NOMO-1 (cell line): ENCODE measurements around the gene BHLHA9.
"Not testable (repeated sequence)": the region's sequence is repeated elsewhere in the genome, so short reads cannot be mapped to it uniquely, and the experiment has no call there.

Source experiments
- DNase-seq, 2 experiments: peaks; one replicate each; lab custom pipeline; 2025; ENCODE audit not compliant: unreplicated experiment in 2 of 2; lab: John Stamatoyannopoulos, UW

BHLHA9 gene

DNA sequence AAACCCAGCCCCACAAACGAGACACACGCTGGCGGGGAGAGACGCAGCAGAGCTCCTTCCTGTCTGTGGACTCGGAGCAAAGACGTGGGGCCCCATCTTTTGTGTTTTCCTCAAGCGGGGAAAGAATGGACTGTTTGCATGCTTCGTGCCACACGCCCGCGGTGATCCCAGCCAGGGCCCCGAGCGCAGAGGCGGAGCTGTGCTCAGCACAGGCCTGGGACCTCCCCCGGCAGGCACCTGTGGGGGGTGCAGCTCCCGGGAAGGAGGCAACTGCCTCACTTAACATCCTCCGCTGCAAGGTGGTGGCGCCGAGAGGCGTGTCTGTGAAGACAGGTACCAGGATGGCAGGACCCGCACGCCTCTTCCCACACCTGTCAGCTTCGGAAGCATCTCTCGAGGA lies 28.4 kb downstream of the BHLHA9 start:
- DNase-seq, result no peak

DNA sequence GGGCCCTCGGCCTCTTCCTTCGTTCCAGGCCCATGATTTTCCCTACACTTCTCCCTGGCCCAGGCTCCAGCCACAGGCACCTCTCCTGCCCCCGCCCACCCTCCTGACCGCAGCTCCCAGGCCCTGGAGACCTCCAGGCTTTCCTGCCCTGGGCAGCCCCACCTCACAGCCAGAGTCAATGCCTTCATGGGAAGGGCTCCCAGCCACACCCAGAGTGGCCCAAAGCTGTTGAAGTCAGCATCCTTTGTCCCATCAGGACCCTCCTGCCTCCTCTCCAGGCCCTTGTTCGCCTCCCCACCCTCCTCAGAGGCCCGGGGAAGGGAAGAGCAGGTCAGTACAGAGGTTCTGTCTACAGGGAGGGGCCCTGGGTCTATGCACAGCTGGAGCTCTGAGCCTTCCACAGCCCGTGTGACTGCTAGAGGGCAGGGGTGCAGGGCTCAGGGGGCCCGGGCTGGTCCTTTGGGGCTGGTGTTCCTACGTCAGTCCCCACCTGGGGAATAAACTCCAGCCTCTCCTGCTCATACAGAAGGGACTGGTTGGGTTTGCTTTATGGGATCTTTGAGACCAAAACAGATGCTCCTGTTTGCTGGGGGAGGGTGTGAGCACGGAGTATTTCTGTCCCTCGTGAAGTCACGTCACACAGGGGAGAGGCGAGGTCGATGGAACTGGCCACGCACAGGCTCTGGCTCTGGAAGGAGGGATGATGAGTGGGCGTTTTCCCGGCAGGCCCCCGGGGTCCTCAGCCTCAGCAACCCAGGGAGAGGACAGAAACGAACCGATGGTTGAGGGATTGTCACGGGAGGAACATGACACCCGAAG lies 29.5 kb downstream of the BHLHA9 start:
- DNase-seq, result no peak

DNA sequence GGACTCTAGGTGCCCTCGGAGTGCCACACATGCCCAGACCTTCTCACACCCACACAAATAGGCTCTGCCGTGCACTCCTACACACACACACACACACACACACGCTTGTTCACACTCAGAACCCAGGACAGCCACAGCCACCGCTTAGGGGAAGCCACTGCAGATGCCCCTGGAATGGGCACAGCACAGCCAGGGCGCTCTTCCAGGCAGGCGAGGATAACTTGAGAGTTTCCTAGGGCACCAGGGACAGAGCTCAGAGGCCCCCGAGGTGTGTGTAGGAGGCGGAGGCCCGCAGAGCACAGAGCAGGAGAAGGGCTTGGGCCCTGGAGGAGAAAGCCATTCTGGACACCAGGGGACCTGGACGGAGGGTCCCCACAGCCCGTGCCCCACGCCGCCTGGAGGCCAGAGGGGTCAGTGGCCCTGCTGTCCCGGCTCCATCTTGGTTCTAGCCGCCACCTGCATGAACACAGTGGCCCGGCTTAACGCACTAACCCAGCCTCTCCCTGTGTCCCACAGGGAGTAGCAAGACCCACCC lies 30.2 kb downstream of the BHLHA9 start:
- DNase-seq, result no peak

DNA sequence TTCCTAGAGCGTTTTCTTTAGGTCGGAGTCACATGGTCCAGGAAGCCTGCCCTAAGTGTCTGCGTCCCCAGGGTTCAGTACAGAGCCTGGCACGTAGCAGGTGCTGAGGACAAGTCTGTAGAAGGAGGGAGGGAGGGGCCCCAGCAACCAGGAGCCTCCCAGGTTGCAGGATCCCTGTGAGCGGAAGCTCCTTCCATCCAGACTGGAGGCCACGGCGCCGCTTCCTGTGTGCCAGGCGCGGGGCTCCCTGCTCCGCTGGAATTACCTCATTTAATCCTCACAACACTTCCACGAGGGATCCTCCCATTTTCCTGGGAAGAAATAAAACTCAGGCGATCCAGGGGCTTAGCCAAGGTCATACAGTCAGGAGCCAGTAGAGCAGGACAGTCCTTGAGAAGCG lies 31.3 kb downstream of the BHLHA9 start:
- DNase-seq, result no peak

DNA sequence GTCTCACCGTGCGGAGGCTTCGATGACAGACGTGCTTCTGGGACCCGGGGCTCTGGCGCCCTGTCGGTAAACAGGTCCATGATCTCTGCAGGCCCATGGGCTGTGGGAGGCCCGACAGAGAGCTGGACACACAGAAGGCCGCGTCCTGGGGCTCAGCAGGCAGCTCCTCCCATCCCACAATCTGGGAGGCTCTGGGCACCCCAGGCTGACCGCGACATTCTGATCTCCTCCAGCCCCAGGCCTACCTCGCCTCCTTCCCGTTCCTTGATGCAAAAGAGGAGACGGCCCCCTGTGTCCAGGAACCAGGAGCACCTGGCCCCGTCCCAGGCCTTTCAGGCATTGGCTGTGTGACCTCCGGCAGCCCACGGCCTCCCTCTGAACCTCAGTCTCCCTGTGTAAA lies 32.5 kb downstream of the BHLHA9 start:
- no peak for DNase-seq

DNA sequence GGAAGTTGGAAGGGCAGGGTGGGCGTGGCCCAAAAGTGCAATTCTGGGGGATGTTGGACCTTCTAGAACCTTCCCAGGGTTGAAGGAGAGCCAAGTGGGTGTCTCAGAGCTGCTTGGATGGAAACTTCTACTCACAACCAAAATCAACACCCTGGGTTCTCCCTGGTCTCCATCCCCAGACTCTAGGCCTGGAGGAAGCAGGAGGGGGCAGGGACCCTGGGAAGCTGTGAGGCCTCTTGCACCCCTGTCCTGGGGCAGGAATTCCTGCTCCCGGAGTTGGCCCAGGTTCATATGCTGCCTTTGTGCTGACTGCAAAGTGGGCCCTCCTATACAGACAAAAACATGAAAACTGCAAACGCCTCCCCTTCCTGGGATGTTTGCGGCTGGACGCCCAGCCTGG lies 34.3 kb downstream of the BHLHA9 start:
- no peak for DNase-seq

DNA sequence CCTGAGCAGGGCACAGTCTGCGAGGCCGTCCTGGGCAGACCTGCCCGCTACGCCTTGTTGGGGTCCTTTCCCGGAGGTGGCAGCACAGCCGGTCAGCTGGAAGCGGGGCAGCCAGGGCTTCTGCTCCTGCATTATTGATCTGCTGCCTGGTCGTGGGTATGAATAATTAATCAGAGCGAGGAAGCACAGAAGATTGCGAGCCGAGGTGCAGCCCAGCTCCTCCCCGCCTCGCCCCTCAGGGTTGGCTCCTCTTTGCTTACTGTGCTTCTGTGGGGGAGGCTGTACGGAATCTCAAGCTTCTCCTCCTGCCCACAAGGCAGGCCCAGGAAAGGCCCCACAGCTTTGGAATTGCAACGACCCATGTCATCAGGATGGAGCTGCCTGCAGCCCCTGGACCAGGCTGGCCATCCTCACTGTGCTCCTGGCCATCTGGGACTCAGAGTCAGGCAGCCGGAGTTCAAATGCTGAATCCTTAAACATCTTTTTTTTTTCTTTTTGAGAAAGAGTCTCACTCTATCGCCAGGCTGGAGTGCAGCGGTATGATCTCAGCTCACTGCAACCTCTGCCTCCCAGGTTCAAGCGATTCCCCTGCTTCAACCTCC lies 34.8 kb downstream of the BHLHA9 start:
- DNase-seq, result no peak

DNA sequence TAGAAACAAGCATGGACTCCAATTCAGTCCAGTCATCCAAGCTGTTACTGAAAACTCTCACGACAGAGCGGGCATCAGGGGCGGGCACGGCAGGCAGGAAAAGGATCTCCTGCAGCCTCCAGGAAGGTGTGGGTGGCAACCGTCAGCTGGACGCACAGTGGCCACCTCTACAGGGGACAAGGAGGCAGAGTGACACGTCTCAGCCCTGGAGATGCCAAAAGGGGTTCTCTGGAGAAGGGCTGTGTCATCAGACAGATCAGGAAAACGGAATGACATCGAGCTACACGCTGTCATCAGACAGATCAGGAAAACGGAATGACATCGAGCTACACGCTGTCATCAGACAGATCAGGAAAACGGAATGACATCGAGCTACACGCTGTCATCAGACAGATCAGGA lies 37.6 kb downstream of the BHLHA9 start:
- not testable (repeated sequence) for DNase-seq

DNA sequence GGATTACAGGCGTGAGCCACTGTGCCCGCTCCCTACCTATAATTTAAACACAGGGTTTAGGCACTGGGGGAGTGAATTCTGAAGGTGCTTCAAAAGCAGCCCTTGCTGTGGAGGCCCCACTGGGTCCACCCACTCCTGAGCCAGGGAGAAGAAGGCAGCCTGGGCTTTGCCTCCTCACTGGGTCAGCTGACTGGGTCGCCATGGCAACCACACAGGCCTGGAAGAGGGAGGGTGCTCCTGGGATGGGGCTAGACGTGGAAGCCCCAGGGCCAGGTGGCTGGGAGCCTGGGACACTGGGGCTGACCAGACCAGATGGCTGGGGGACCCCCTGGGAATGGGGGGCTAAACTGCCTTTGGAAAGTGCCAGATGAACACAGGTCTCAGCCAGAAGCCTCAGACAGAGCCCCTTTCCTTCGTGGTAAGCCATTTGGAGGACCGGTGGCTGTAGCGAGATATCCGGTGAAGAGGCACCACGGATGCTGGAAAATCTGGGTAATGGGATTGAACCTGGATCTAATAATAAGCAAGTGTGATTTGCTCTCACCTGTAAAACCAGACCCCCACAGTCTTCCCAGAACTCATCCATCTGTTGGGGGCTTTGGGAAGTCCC lies 42.1 kb downstream of the BHLHA9 start:
- DNase-seq, result no peak

DNA sequence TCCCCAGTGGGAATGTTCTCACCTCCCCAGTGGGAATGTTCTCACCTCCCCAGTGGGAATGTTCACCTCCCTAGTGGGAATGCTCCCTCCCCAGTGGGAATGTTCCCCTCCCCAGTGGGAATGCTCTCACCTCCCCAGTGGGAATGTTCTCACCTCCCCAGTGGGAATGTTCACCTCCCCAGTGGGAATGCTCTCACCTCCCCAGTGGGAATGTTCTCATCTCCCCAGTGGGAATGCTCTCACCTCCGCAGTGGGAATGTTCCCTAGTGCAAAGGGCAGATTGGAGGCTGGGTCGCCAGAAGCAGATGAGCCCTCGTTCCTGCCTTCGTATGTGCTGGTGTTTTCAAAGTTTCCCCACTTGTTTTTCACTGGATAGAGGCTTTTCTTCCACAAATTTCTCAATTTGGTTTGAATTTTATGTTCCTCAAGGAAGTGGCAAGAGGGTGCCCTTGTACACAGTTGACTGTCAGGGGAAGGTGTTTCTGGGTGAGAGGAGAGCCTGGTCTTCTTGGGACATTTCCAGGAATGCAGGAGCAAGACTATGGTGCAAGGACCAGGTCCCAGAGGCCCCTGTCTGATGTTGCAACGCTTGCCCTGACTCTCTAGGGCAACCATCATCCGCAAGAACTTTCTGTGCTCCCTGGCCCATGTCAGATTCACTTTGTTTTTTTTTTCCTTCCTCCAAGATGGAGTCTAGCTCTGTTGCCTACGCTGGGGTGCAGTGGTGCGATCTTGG lies 43.2 kb downstream of the BHLHA9 start:
- DNase-seq, result no peak

DNA sequence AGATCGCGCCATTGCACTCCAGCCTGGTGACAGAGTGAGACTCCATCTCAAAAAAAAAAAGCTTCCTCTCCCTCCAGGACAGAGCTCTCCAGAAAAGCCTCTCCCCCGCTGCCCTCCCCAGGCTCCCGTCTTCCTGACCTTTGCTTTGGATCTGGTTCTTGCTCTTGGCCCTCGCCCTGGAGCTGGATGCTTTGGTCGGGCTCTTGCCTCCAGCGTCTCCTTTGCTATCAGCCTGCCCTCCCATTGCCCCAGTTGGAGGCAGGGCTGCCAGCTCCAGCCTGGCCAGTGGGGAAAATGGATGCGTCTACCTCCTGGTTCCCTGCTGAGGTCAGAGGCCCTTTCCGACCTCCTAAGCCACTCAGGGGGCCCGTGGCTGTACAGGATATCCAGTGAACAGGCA lies 45.2 kb downstream of the BHLHA9 start:
- DNase-seq, result no peak

DNA sequence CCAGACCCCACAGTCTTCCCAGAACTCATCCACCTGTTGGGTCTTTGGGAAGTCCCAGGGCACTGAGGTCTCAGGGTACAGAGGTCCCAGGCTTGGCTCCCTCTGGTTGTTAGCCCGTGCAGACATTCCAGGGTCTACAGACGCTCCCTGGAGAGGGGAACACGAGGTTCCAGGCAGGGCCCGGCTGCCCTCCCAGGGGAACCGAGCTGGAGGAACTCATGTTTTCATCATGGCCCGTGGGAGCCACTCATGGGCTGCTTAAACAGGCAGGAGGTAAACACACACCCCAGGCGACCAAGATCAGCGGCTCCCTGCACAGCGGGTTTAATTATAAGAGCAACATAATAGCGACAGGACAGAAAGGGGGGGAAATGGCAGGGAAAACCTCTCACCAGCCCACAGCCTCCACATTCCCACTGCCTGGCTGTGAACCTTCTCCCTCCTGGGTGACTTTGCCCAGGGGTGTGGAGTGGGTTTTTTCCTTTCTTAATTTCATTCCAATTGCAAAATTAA lies 45.7 kb downstream of the BHLHA9 start:
- no peak for DNase-seq
